ENCODE results near the gene DUSP28.

The DUSP28 gene

DNA sequence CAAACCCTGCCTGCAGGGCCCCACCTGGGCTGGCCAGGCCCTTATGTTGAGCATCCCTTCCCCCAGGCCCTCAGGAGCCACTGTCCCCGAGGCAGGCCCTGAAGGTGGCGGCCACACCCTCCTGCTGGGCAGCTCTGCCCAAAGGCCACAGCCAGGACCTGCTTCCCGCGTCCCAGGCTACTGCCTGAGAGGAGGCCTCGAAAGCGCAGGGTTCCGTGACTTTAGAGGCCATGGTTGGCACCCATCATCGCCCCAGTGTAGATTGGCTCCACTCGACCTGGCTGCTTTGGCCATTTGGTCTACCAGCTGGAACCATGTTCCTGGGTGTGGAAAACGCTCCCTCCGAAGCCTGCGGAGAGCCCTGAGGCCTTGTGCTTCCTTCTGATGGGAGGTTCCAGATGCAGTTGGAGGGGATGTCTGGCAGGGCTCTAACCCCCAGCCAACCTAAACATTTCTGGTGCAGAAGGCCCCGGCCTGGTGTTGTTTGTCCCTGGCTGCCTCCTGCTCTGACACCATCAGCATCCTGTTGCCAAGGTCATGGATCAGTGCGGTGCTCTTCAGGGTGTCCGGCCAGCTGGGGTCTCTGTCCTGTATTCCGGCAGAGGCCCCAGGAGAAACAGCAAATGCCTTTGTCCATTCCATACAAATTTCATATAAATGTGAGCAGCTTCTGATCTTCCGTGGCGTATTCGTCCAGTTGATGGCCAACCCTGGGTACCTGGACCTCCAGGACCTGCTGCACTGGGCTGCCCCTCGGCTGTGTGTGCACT, 41.1 kb downstream of the DUSP28 start:
- DNase-seq = no peak

DNA sequence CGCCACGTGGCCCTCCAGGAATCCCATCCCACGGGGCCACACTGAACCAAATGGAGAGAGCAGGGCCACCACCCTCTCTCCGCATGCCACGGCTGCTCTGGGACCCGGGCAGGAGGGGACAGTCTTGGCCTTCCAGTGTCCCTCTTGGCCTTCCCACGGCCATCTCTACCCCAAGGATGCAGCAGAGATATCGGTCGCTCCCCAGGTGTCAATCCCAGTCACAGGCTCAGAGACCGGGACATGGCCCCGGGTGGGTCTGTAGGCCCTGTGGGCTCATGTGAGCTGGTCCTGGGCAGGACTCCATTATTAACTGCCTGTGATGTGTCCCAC, 41.6 kb downstream of the DUSP28 start:
- no peak for DNase-seq

DNA sequence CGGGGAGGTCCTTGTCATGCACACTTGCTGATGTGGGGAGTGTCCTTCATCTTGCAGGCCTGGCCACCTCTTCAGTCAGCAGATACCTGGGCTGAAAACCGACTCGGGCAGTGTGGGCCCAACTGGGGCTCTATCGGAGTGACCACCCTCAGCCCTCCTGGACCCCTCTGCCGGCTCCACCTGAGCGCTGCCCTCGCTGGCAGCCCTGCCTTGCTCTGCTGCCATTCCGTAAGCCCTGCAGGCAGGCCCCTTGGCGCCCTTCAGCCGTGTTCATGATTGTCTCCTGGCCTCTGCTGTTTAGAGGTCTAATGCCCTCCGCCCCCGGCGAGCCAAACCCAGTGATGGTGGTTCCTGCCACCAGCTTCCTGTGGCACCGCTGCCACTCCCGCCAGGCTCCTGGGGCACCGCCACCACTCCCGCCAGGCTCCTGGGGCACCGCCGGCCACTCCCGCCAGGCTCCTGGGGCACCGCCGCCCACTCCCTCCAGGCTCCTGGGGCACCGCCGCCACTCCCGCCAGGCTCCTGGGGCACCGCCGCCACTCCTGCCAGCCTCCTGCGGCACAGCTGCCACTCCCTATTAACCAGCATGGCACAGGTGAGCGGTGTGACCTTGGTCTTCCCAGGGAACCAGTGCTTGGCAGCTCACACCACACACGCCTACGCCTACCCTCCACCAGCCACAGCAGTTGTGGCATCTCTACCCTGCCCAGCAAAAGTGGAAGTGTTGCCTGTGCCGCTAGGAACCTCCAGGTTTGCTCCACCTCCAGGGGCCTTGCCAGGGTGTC, 42.3 kb downstream of the DUSP28 start:
- no peak for DNase-seq

DNA sequence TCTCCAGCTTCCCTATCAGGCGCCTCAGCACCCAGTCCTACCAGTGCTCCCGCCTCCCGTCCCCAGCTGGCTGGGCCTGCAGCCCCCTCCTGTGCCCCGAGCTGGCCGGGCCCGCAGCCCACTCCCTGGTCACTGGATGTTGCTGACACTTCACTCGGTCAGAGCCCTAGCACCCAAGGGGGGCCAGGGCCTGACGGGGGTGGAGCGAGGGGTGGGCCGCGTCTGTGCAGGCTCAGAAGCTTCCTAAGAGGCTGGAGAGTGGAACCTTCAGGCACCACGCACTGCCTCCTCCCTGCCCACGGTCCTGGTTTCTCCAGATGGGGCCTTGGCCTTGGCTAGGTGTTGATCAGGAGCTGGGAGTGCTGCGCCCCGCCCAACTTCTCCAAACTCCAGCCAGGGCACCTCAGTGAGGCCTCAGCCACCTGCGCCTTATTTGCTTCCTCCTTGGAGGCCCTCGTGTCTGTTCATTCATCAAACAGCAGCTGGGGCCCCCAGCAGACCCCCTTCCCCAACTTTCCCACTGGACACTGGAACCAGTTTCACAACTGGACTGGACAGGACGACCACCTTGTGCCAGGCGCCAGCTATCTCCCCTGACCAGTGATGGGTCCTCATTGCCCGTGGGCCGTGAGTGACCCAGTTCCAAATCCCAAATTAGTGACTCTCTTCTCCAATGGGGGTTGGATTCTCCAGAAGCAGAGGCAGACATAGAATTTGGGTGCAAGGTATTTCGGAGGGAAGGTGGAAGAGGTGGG, 43.1 kb downstream of the DUSP28 start:
- no peak for DNase-seq

DNA sequence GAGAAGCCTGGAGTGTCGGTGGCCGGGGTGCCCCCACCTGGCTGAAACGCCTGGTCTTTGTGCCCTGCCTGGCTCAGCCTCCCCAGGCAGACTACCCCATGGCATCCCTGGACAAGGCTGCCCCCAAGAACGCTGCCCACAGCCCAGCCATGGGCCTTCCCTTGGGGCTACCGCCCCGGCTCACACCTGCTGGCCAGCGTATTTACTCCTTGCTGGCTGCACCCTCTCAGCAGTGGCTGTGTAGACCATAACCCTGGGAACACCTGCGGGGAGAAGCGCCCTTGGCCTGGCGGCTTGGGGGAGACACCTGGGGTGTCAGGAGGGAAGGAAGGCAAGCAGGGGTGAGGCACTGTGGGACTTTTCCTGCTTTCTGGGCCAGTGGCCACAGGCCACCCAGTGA, 43.7 kb downstream of the DUSP28 start:
- no peak for DNase-seq

DNA sequence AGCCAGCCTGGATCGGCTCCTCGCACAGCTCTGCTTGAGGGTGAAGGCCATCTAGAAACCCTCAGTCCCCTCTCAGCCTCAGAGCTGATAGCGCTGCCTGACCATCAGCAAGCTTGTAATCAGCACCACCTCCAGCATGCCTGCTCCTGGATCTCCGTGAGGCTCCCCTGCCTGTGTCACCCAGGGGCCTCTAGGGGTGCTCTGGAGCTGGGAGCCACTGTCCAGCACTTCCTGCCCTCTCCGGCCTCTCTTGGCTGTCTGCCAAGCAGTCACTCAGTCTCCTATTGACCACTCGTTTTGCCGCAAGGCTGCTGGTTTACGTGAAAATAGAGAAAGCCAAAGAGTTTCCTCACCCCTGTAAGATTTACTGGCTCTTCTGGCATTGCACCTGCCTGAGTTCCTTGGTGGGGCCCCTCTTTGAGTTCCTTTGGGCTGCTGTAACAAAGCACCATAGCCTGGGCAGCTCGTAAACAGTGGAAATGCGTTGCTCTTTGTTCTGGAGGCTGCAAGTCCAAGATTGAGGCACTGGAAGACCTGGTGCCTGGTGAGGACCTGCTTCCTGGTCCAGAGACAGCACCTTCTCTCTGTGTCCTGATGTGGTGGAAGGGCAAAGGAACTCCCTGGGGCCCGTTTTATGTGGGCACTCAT, 44.3 kb downstream of the DUSP28 start:
- no peak for DNase-seq

DNA sequence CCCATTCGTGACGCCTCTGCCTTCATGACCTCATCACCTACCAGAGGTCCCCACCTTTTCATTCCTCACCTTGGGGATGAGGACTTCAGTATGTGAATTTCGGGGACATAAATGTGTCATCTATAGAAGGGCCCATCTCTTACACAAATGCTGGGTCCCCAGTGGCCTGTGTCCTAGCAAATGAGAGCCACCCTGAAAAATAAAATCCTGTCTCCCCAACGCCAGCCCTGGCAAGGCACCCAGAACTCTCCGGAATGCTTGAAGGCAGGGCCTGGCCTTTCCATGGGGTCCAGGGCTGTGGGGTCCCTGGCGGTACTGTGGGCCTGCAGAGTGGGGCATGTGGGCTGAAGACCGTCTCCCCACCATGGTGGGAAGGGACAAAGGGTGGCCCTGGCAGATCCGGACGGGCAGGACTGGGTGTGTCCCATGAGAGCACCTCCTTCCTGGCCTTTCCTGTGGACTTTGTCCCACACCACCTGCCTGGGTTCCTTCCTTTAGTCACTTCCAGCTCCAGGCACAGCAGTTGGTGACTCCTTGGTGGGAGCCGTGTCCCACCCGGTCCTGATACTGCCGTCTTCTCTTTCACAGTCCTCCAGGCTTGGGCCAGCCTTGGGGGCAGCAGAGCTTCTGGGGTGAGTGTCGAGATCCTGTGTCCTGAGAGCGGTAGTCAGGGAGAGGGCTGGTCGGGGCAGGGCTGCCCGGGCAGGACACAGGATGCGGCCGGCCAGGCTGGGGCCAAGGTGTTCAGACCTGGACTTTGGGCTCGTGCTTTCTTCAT, 45.0 kb downstream of the DUSP28 start:
- no peak for DNase-seq

DNA sequence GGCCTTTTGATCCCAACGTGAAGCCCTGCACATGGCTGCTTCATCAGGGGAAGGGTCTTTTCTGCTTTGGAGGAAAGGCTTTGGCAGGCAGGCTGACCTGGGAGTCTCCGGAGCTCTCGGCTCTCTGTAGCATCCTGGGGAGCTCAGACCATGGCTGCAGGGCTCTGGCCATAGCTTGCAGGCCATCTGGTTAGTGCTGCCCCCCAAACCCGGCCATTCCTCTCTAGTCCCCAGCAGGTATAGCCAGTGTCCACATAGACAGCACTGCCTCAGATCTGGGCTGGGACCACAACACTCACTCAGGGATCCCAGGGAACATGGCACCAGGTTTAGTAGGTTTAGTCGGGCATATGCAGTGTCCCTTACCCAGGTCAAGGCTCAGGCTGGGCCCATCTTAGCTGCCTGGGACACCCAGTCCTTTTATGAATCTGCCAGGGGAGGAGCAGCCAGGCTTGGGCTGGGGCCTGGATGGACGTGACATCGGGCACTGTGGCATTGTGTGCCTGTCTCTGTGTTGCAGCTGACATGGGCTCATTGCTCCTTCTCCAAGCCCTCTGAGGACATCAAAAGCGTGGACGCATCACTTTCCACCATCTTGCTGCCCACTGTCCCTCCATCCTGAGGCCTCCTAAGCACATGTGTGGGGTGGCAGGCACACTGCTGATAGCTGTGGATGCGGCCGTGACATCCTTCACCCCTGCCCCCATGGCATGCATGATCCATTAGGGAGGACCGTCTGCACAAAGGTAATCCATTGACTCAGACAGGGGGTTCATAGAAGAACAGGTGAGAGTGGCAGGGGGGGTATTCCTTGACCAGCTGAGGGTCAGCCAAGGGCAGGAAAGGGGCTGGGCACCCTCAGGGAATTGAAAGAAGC, 45.9 kb downstream of the DUSP28 start:
- no peak for DNase-seq

DNA sequence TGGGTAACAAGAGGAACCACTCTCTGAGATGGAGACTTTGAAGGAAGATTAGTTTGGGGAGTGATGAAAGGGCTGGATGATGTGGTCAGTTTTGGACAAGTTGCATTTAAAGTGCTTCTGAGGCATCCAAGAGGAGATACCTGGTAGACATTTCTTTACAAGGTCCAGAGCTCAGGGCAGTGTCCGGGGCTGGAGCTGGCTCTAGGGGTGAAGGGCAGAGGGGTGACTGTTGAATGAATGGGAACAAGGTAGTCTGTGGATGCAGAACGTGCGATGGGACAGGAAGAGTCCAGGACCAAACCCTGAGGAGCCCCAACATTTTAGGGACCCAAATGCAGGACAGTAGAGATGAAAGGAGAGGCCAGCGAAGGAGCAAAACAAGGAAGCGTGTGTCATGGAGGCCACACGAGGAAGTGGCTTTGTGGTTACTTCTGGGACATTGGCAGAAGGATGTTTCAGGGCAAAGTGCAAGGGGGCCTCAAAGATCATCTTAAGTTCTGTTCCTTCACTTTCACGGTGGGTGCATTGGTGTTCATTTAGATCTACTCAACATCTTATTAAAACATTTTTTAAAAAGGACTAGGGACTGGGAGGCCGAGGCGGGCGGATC, 51.5 kb downstream of the DUSP28 start:
- DNase-seq = no peak

Data from CD4-positive, alpha-beta T cell treated with Interleukin-12 subunit alpha and Interleukin-12 subunit beta, for 1 hour (primary cell).